ENCODE measurements around the gene DLL3. TPM values are rescaled to one million over a fixed set of nuclear protein-coding genes. Genes with fewer than 3 reads are reported as not detected.

Gene DLL3
- total RNA-seq, 1 donor from 2014 or later = 2.7 TPM

DNA sequence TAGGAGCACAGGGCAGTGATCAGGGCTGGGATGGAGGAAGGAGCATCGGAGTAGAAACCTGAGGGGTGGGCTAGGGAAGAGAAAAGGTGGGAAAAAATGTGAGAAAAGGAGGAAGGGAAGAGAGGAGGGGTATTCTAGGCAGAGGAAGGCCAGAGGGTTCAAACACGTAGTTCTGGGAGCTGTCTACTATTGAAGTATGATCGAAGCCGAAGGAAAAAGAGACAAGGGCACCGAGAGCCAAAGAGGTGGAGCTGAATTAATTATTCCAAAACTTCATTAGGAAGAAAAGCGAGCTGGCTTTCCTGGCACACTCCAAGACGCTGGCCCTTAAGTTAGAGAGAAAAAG, 7.8 kb downstream of the DLL3 start:
- H3K4me3 Mint-ChIP-seq = peak overlapping the region; percentile 76
- TF ChIP-seq, protein P1, sequence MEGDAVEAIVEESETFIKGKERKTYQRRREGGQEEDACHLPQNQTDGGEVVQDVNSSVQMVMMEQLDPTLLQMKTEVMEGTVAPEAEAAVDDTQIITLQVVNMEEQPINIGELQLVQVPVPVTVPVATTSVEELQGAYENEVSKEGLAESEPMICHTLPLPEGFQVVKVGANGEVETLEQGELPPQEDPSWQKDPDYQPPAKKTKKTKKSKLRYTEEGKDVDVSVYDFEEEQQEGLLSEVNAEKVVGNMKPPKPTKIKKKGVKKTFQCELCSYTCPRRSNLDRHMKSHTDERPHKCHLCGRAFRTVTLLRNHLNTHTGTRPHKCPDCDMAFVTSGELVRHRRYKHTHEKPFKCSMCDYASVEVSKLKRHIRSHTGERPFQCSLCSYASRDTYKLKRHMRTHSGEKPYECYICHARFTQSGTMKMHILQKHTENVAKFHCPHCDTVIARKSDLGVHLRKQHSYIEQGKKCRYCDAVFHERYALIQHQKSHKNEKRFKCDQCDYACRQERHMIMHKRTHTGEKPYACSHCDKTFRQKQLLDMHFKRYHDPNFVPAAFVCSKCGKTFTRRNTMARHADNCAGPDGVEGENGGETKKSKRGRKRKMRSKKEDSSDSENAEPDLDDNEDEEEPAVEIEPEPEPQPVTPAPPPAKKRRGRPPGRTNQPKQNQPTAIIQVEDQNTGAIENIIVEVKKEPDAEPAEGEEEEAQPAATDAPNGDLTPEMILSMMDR (conservative IDR thresholded peaks at IDR 0.05) = no peak
- DNase-seq (ENCODE audit: extremely low spot score, unreplicated experiment) = no peak
- H3K9me3 Mint-ChIP-seq = no peaks in the 10 kb centered on the region
- H3K36me3 Mint-ChIP-seq = no peaks in the 10 kb centered on the region
- no peak overlapping the region for H3K27ac Mint-ChIP-seq
- H3K27me3 Mint-ChIP-seq = peaks cover 70% of the 10 kb centered on the region
- no peaks in the 10 kb centered on the region for H3K4me1 Mint-ChIP-seq (ENCODE audit: unreplicated experiment)

DNA sequence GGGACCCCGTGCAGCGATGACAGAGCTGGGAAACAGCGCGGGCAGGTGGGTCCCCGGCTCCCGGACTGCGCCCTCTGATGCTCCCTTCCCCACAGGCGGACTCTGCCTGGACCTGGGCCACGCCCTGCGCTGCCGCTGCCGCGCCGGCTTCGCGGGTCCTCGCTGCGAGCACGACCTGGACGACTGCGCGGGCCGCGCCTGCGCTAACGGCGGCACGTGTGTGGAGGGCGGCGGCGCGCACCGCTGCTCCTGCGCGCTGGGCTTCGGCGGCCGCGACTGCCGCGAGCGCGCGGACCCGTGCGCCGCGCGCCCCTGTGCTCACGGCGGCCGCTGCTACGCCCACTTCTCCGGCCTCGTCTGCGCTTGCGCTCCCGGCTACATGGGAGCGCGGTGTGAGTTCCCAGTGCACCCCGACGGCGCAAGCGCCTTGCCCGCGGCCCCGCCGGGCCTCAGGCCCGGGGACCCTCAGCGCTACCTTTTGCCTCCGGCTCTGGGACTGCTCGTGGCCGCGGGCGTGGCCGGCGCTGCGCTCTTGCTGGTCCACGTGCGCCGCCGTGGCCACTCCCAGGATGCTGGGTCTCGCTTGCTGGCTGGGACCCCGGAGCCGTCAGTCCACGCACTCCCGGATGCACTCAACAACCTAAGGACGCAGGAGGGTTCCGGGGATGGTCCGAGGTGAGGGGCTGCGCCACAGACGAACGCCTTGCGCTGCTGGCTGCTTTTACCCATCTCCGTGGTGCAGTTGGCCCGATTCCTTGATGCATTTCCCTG, 8.4 kb downstream of the DLL3 start:
- no peaks in the 10 kb centered on the region for H3K4me1 Mint-ChIP-seq (ENCODE audit: unreplicated experiment)
- H3K4me3 Mint-ChIP-seq = peak overlapping the region; percentile 81
- peak; percentile 78 for DNase-seq (ENCODE audit: extremely low spot score, unreplicated experiment)
- H3K27ac Mint-ChIP-seq = no peak overlapping the region
- no peaks in the 10 kb centered on the region for H3K9me3 Mint-ChIP-seq
- H3K27me3 Mint-ChIP-seq = peaks cover 68% of the 10 kb centered on the region
- TF ChIP-seq, protein P1 (conservative IDR thresholded peaks at IDR 0.05) = no peak
- no peaks in the 10 kb centered on the region for H3K36me3 Mint-ChIP-seq

DNA sequence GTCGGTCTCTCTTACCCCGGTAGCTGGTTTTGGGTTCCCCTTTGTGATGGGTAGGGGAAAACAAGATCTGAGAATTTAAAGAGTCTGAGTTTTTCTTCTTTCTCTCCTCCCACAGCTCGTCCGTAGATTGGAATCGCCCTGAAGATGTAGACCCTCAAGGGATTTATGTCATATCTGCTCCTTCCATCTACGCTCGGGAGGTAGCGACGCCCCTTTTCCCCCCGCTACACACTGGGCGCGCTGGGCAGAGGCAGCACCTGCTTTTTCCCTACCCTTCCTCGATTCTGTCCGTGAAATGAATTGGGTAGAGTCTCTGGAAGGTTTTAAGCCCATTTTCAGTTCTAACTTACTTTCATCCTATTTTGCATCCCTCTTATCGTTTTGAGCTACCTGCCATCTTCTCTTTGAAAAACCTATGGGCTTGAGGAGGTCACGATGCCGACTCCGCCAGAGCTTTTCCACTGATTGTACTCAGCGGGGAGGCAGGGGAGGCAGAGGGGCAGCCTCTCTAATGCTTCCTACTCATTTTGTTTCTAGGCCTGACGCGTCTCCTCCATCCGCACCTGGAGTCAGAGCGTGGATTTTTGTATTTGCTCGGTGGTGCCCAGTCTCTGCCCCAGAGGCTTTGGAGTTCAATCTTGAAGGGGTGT, 9.1 kb downstream of the DLL3 start:
- peak overlapping the region; percentile 81 for H3K4me3 Mint-ChIP-seq
- no peak overlapping the region for H3K27ac Mint-ChIP-seq
- TF ChIP-seq, protein P1 (conservative IDR thresholded peaks at IDR 0.05) = no peak
- peaks cover 72% of the 10 kb centered on the region for H3K27me3 Mint-ChIP-seq
- DNase-seq (ENCODE audit: extremely low spot score, unreplicated experiment) = no peak
- H3K36me3 Mint-ChIP-seq = no peaks in the 10 kb centered on the region
- no peaks in the 10 kb centered on the region for H3K4me1 Mint-ChIP-seq (ENCODE audit: unreplicated experiment)
- no peaks in the 10 kb centered on the region for H3K9me3 Mint-ChIP-seq

DNA sequence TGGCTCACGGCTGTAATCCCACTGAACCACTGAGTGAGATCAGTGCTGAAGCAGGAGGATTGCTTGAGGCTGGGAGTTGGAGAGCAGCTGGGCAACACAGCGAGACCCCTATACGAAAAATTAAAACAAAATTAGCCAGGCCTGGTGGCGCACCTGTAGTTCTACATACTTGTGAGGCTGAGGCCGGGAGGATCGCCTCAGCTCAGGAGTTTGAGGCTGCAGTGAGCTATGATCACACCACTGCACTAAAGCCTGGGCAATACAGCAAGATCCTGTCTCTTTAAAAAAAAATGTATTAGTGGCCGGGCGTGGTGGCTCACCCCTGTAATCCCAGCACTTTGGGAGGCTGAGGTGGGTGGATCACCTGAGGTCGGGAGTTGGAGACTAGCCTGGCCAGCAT, 9.9 kb downstream of the DLL3 start:
- Mint-ChIP-seq H3K4me1 (ENCODE audit: unreplicated experiment) (no peaks in the 10 kb centered on the region), H3K27ac (no peak overlapping the region), H3K4me3 (no peak overlapping the region), H3K27me3 (peaks cover 73% of the 10 kb centered on the region), H3K9me3 (no peaks in the 10 kb centered on the region), H3K36me3 (no peaks in the 10 kb centered on the region)
- no peak for DNase-seq (ENCODE audit: extremely low spot score, unreplicated experiment)
- TF ChIP-seq, protein P1 (conservative IDR thresholded peaks at IDR 0.05) = no peak

DNA sequence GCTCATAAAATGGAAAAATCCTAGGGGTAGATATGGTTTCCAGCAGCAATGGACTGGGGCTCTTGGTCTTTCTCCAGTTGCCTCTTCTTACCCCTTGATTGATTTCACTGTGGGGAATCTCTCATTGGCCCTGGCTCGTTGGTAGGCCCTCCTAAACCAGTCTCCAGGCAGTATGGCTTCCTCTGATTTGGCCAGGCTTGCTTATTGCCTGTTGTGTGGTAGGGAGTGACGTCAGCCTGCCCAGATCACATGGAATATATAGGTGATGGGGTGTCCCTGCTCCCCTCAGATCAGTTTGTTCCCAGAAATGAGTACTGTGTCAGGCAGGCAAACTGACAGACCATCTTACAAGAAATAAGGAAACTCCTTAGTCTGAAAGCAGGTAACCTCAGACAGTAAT, 10.5 kb downstream of the DLL3 start:
- TF ChIP-seq, protein P1 (conservative IDR thresholded peaks at IDR 0.05) = no peak
- H3K4me3 Mint-ChIP-seq = no peak overlapping the region
- peaks cover 73% of the 10 kb centered on the region for H3K27me3 Mint-ChIP-seq
- no peaks in the 10 kb centered on the region for H3K4me1 Mint-ChIP-seq (ENCODE audit: unreplicated experiment)
- no peaks in the 10 kb centered on the region for H3K9me3 Mint-ChIP-seq
- H3K27ac Mint-ChIP-seq = no peak overlapping the region
- no peak for DNase-seq (ENCODE audit: extremely low spot score, unreplicated experiment)
- H3K36me3 Mint-ChIP-seq = no peaks in the 10 kb centered on the region
